ENCODE data around the gene MEF2A.

- no peak for TF ChIP-seq CTCF (conservative IDR thresholded peaks at IDR 0.05)
- no peak for TF ChIP-seq ZFX (IDR thresholded peaks at IDR 0.05)
Measured at GRCh38 chr15:99605490-99605931, 39.7 kb downstream of the MEF2A start.

Measured in C4-2B (cell line).